T-helper 22 cell (primary cell): ENCODE data around the gene SLC9C2.
"Not testable (repeated sequence)": the region's sequence is repeated elsewhere in the genome, so short reads cannot be mapped to it uniquely, and the experiment has no call there.

Source experiments
- DNase-seq: peaks from one replicate; pipeline ENCODE4 v3.0.0-alpha.2; 2020; ENCODE audit warnings: low read depth

The SLC9C2 gene

GRCh38 chr1:173485401-173485800 lies 117.5 kb downstream of the SLC9C2 start:
- DNase-seq: no peak

GRCh38 chr1:173484276-173484675 lies 118.6 kb downstream of the SLC9C2 start:
- DNase-seq: no peak

- DNase-seq: no peak
These were observed 120.2 kb downstream of the SLC9C2 start for GRCh38 chr1:173482683-173483082.

- DNase-seq: no peak
These were observed 121.6 kb downstream of the SLC9C2 start for GRCh38 chr1:173481195-173481772.

- DNase-seq: no peak
These were observed 123.2 kb downstream of the SLC9C2 start for GRCh38 chr1:173479649-173480048.

GRCh38 chr1:173478094-173478674 lies 124.7 kb downstream of the SLC9C2 start:
- DNase-seq: no peak

GRCh38 chr1:173477286-173478093 lies 125.4 kb downstream of the SLC9C2 start, which contains the start of gene PRDX6:
Gene PRDX6 (plus strand): TSS chr1:173477335. CDS start chr1:173477398, 63 bp downstream.
- peak; percentile 75 for DNase-seq

- peak; percentile 72 for DNase-seq
These were observed 126.1 kb downstream of the SLC9C2 start for GRCh38 chr1:173476665-173477285.

- DNase-seq: no peak
These were observed 126.6 kb downstream of the SLC9C2 start for GRCh38 chr1:173476197-173476664.

GRCh38 chr1:173475564-173476196 lies 127.2 kb downstream of the SLC9C2 start:
- DNase-seq: no peak

GRCh38 chr1:173474780-173475421 lies 128.0 kb downstream of the SLC9C2 start:
- not testable (repeated sequence) for DNase-seq

GRCh38 chr1:173474097-173474779 lies 128.6 kb downstream of the SLC9C2 start:
- DNase-seq: no peak

- DNase-seq: no peak
These were observed 129.3 kb downstream of the SLC9C2 start for GRCh38 chr1:173473599-173474011.

GRCh38 chr1:173470608-173471007 lies 132.3 kb downstream of the SLC9C2 start:
- DNase-seq: no peak

- DNase-seq: no peak
These were observed 133.2 kb downstream of the SLC9C2 start for GRCh38 chr1:173469656-173470055.

- DNase-seq: no peak
These were observed 135.4 kb downstream of the SLC9C2 start for GRCh38 chr1:173467426-173467825.

- DNase-seq: not testable (repeated sequence)
These were observed 138.7 kb downstream of the SLC9C2 start for GRCh38 chr1:173464185-173464584.

- not testable (repeated sequence) for DNase-seq
These were observed 140.2 kb downstream of the SLC9C2 start for GRCh38 chr1:173462666-173463065.

- no peak for DNase-seq
These were observed 143.0 kb downstream of the SLC9C2 start for GRCh38 chr1:173459885-173460284.

GRCh38 chr1:173454966-173455524 lies 147.8 kb downstream of the SLC9C2 start:
- no peak for DNase-seq

GRCh38 chr1:173453982-173454381 lies 148.9 kb downstream of the SLC9C2 start:
- no peak for DNase-seq
